ENCODE measurements around the gene KANK2. TPM values are rescaled to one million over a fixed set of nuclear protein-coding genes. Genes with fewer than 3 reads are reported as not detected.
A peak's percentile ranks its signal among the peaks of the same experiment; 100 is the strongest.
"Not testable (repeated sequence)": the region's sequence is repeated elsewhere in the genome, so short reads cannot be mapped to it uniquely, and the experiment has no call there.

Gene KANK2
- total and polyA plus RNA-seq, 12 donors = 23.7 to 395 (median 133) TPM

DNA sequence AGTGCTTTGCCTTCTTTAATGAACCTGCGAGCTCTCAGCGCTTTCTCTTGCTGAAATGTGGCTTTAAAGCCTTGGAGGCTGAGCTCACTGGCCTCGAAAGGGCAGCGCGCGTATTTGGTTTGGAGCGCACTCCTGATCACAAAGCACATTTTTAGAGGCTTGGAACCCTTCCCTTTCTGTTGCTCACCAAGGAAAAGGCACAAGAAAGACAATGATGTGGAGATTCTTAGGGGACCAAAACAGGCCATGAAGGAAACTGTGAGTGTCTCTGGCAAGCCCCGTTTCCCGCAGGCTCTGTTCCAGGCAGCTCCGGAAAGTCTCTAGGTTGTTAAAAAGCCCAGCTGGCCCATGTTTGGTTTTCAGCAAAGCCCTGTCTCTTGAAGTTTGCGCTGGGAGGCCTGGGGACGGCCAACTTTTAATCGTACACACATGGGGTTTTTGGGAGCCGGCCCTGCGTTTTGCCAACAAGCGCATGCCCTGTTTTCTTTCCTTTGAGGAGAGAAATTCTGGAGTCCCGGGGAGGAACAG, 32.4 kb downstream of the KANK2 start:
- no peak overlapping the region for H3K4me3 ChIP-seq
- H3K9me3 ChIP-seq (replicated peaks in 1 of 3) = no peaks in the 10 kb centered on the region
- WGBS, 4 donors = 48 to 80% (median 77%) methylated on average over 12 to 17 of the region's 17 CpGs
- H3K4me1 ChIP-seq (replicated peaks in 1 of 2) = peaks cover 0 to 5% of the 10 kb centered on the region in 2 donors
- TF ChIP-seq, protein P1, sequence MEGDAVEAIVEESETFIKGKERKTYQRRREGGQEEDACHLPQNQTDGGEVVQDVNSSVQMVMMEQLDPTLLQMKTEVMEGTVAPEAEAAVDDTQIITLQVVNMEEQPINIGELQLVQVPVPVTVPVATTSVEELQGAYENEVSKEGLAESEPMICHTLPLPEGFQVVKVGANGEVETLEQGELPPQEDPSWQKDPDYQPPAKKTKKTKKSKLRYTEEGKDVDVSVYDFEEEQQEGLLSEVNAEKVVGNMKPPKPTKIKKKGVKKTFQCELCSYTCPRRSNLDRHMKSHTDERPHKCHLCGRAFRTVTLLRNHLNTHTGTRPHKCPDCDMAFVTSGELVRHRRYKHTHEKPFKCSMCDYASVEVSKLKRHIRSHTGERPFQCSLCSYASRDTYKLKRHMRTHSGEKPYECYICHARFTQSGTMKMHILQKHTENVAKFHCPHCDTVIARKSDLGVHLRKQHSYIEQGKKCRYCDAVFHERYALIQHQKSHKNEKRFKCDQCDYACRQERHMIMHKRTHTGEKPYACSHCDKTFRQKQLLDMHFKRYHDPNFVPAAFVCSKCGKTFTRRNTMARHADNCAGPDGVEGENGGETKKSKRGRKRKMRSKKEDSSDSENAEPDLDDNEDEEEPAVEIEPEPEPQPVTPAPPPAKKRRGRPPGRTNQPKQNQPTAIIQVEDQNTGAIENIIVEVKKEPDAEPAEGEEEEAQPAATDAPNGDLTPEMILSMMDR (IDR thresholded peaks at IDR 0.05) = no peak
- no peak for TF ChIP-seq POLR2A (IDR thresholded peaks at IDR 0.05)
- no peaks in the 10 kb centered on the region for H3K27me3 ChIP-seq
- intact Hi-C loops (cut with DNase I) = no loop called here
- H3K27ac ChIP-seq = peak overlapping the region in 3 of 5 donors; percentile 14 to 81 (median 67)
- peak in 3 of 7 donors; percentile 55 to 76 (median 56) for DNase-seq
- peaks cover 0 to 37% of the 10 kb centered on the region in 2 donors for H3K36me3 ChIP-seq (replicated peaks in 1 of 2)

DNA sequence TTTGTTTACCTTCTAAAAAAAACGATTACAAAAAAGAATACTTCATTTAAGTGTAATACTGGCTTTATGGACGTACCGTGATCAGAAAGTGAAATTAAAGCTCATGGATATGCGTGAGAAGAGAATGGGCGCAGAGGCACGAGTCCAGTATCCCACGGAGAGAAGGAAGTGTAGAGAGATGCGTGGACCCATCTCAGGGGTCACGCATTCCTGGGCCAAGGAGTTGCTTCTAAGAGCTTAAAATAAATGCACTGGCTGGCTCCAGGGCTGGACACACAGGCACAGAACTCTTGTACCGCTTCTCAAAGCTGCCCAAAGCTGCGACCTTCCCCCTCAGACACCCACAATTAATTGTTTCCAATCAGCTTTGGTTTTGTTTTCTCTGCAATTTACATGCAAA, 33.0 kb downstream of the KANK2 start:
- DNase-seq = no peak
- intact Hi-C loops (cut with DNase I) = no loop called here
- Histone ChIP-seq H3K27ac (peak overlapping the region in 2 of 5 donors; percentile 67 to 81), H3K27me3 (no peaks in the 10 kb centered on the region), H3K4me1 (replicated peaks in 1 of 2) (peaks cover under 1 to 12% of the 10 kb centered on the region in 2 donors), H3K4me3 (no peak overlapping the region), H3K36me3 (replicated peaks in 1 of 2) (peaks cover 0 to 30% of the 10 kb centered on the region in 2 donors), H3K9me3 (replicated peaks in 1 of 3) (no peaks in the 10 kb centered on the region)
- TF ChIP-seq POLR2A (IDR thresholded peaks at IDR 0.05) = no peak
- TF ChIP-seq, protein P1 (IDR thresholded peaks at IDR 0.05) = no peak
- 74 to 84% (median 78%) methylated on average over 11 of the region's 11 CpGs for WGBS, 4 donors

DNA sequence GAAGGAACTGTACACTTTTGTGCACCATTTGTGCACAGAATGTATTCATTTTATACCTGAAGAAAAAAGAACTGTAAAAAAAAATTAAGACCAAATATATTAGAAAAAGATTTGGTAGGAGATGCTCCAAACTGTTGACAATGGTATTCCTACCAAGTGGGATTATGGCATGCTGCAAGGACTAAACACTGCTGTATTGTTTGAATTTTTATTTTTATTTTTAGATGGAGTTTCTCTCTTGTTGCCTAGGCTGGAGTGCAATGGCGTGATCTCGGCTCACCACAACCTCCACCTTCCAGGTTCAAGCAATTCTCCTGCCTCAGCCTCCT, 36.9 kb downstream of the KANK2 start:
- H3K27me3 ChIP-seq; H3K4me3 ChIP-seq; DNase-seq; intact Hi-C loops (cut with DNase I); H3K9me3 ChIP-seq (replicated peaks in 1 of 3); H3K36me3 ChIP-seq (replicated peaks in 1 of 2): not testable (repeated sequence)
- 93 to 100% (median 99%) methylated on average over 2 of the region's 2 CpGs for WGBS, 4 donors
- H3K4me1 ChIP-seq (replicated peaks in 1 of 2) = peaks cover 17 to 46% of the 10 kb centered on the region in 2 donors
- peak overlapping the region in 3 of 5 donors; percentile 40 to 76 (median 75) for H3K27ac ChIP-seq

DNA sequence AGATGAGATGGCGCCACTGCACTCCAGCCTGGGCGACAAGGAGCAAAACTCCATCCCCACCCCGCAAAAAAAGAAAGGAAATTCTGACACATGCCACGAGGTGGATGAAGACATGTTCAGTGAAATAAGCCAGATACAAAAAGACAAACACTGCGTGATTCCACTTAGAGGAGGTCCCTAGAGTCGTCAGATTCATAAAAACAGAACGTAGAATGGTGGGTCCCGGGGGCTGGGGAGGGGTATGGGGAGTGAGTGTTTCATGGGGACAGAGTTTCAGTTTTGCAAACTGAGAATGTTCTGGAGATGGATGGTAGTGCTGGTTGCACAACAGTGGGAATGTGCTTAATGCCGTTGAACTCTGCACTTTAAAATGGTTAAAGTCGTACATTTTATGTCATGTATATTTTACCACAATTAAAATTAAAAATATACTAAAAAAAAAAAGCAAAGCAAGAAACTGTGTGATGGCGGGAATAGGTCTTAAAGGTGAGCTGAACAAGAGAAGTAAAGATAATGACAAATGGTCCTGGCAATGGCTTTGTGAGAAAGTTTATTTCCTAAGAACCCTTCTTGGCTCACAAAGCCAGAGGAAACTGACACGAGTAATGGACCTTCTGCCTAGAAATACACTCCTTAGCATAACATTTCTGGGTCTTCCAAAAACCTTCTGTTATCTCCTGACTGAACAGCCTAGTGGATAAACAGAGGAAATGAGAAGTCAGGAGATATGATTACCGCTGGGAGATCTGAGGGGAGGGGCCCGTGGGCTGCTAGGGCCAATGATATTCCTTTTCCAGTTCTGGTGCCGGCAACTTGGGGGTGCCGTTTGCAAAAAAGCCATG, 37.5 kb downstream of the KANK2 start:
- peak overlapping the region in 3 of 5 donors; percentile 40 to 76 (median 75) for H3K27ac ChIP-seq
- no peaks in the 10 kb centered on the region for H3K27me3 ChIP-seq
- H3K4me1 ChIP-seq (replicated peaks in 1 of 2) = peaks cover 17 to 50% of the 10 kb centered on the region in 2 donors
- H3K4me3 ChIP-seq = no peak overlapping the region
- no peak for TF ChIP-seq POLR2A (IDR thresholded peaks at IDR 0.05)
- TF ChIP-seq, protein P1 (IDR thresholded peaks at IDR 0.05) = peak in 3 of 6 experiments; percentile 22 to 32 (median 29)
- WGBS, 4 donors = 51 to 60% (median 55%) methylated on average over 16 of the region's 16 CpGs
- DNase-seq = peak in 1 of 7 donors; percentile 32
- H3K36me3 ChIP-seq (replicated peaks in 1 of 2) = no peaks in the 10 kb centered on the region
- H3K9me3 ChIP-seq (replicated peaks in 1 of 3) = no peaks in the 10 kb centered on the region
- intact Hi-C loops (cut with DNase I) = no loop called here

Data from adrenal gland (tissue), 12 donors.